GM23248 (cell line): ENCODE data around the gene HOXA13. TPM values are rescaled to one million over a fixed set of nuclear protein-coding genes. Genes with fewer than 3 reads are reported as not detected.

ENCODE experiments used
- DNase-seq: peaks from one replicate; pipeline ENCODE4 v3.0.0-alpha.2; 2015
- H2AFZ ChIP-seq: fragments of 200-600 bp; sonication (generic); 2 replicates; pipeline ENCODE4 v1.6.1; 2016; ENCODE audit warnings: antibody characterized with exemption
- H3F3A ChIP-seq: fragments of 200-600 bp; sonication (generic); 2 replicates; pipeline ENCODE4 v1.6.1; 2016; ENCODE audit warnings: mild to moderate bottlenecking, antibody characterized with exemption, mixed run types; ENCODE audit not compliant: insufficient read depth
- H3K27ac ChIP-seq: fragments of 200-600 bp; sonication (generic); 2 replicates; pipeline ENCODE4 v1.5.1; 2016; ENCODE audit warnings: mild to moderate bottlenecking
- H3K27me3 ChIP-seq: fragments of 200-600 bp; sonication (generic); replicated peaks from 2 replicates; pipeline ENCODE4 v1.6.1; 2016; ENCODE audit warnings: mild to moderate bottlenecking; ENCODE audit not compliant: insufficient read depth
- H3K36me3 ChIP-seq: fragments of 200-600 bp; sonication (generic); 2 replicates; pipeline ENCODE4 v1.6.1; 2016; ENCODE audit warnings: low read depth, mild to moderate bottlenecking
- H3K4me1 ChIP-seq: fragments of 200-600 bp; sonication (generic); 2 replicates; pipeline ENCODE4 v1.6.1; 2016; ENCODE audit warnings: mild to moderate bottlenecking; ENCODE audit not compliant: insufficient read depth
- H3K4me2 ChIP-seq: fragments of 200-600 bp; sonication (generic); one replicate; pipeline ENCODE4 v1.6.1; 2016; ENCODE audit warnings: mild to moderate bottlenecking; ENCODE audit not compliant: unreplicated experiment
- H3K4me3 ChIP-seq: fragments of 200-600 bp; sonication (generic); 2 replicates; pipeline ENCODE4 v1.5.1; 2016; ENCODE audit warnings: mild to moderate bottlenecking
- H3K79me2 ChIP-seq: fragments of 200-600 bp; sonication (generic); 2 replicates; pipeline ENCODE4 v1.6.1; 2016; ENCODE audit warnings: mild to moderate bottlenecking; ENCODE audit not compliant: insufficient read depth
- H3K9ac ChIP-seq: fragments of 200-600 bp; sonication (generic); 2 replicates; pipeline ENCODE4 v1.6.1; 2016; ENCODE audit warnings: mild to moderate bottlenecking
- H3K9me2 ChIP-seq: fragments of 200-600 bp; sonication (generic); 2 replicates; pipeline ENCODE4 v1.6.1; 2016; ENCODE audit warnings: mixed run types, mild to moderate bottlenecking, moderate library complexity; ENCODE audit not compliant: insufficient read depth
- H3K9me3 ChIP-seq: fragments of 200-600 bp; sonication (generic); one replicate; pipeline ENCODE4 v1.6.1; 2017; ENCODE audit warnings: low read depth
- H4K20me1 ChIP-seq: fragments of 200-600 bp; sonication (generic); 2 replicates; pipeline ENCODE4 v1.6.0; 2016; ENCODE audit not compliant: insufficient read depth
- EZH2 ChIP-seq: fragments of 200-600 bp; sonication (generic); IDR thresholded peaks from 2 replicates; pipeline ENCODE4 v1.6.1; 2018; ENCODE audit warnings: antibody characterized with exemption, mild to moderate bottlenecking; ENCODE audit not compliant: insufficient read depth, poor library complexity, severe bottlenecking
- EZH2phosphoT487 ChIP-seq: fragments of 200-600 bp; sonication (generic); IDR thresholded peaks from 2 replicates; pipeline ENCODE4 v1.6.1; 2018; ENCODE audit warnings: antibody characterized with exemption, moderate library complexity, mild to moderate bottlenecking, low read depth; ENCODE audit not compliant: insufficient read depth
- WGBS, 2 experiments: methylation state at CpG; one replicate each; pipeline ENCODE4 v1.1.6; 2015 to 2017; ENCODE audit warnings: low lambda C conversion rate in 2 of 2, low coverage in 1 of 2; ENCODE audit errors: missing lambda C conversion rate in 2 of 2; 5-methylcytosine and 5-hydroxymethylcytosine counted together
- in situ Hi-C: fragments of 300-500 bp; cut with MboI; formaldehyde crosslinking; loops from 2 replicates; pipeline ENCODE4 v1.15.0; 2020
- polyA plus RNA-seq: library from polyadenylated mRNA; unstranded; fragments of >200 nt; fragmentation: Nextera tagmentation; extraction: Ambion mirVana; gene quantifications from 2 replicates; pipeline ENCODE4 v1.2.1, GENCODE V29; 2016
- total RNA-seq: library from RNA; depleted of rRNA; stranded (reverse); fragments of >200 nt; shearing (Covaris generic); gene quantifications from 2 replicates; pipeline ENCODE4 v1.2.3, GENCODE V29; 2014

Gene HOXA13
- total and polyA plus RNA-seq, 2 experiments from 2014 or later = 0.15 to 0.43 TPM

DNA sequence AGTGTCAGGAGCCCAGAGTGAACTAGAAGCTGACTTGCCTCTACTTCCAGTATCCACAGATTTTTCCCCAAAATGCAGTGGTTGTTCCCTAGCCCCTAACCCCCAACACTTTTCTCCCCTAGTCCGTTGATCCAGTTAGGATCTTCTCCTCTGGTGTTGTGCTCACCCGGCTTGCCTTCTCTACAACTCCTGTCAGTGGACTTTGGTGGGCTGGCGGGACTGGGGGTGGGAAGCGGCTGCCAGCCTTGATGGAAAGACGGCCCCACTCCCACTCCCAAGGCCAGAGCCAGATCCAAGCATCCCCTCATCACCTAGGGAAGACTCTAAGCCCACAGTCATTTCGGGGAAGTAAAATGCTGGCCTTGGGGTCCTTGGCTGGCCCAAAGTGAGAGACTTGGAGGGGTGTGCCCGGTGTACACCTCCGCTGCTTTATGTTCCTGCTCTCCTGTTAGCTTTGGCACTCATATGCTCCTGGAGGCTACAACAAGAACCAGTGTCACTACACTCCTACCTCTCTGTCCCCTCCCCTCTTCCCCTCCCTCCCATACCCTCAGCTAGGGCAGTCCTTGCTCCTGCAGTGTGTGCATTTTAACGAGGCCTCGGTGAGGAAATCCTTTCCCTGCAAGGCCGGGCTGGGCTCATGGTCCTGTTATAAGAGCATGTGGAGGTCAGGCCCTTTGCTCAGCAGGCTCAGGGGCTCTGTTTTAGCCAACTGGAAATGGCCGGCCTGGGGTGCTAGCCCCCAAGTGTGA is 24.8 kb downstream of the HOXA13 start:
- H3K4me2 ChIP-seq = peak overlapping the region; percentile 100
- in situ Hi-C loops = loop anchor here (10.0 kb wide), 1 partner anchor 1320 kb away; no protein-coding TSS in a partner anchor
- H3K36me3 ChIP-seq = peaks cover 4% of the 10 kb centered on the region; the same call in 1 of the 2 replicates

DNA sequence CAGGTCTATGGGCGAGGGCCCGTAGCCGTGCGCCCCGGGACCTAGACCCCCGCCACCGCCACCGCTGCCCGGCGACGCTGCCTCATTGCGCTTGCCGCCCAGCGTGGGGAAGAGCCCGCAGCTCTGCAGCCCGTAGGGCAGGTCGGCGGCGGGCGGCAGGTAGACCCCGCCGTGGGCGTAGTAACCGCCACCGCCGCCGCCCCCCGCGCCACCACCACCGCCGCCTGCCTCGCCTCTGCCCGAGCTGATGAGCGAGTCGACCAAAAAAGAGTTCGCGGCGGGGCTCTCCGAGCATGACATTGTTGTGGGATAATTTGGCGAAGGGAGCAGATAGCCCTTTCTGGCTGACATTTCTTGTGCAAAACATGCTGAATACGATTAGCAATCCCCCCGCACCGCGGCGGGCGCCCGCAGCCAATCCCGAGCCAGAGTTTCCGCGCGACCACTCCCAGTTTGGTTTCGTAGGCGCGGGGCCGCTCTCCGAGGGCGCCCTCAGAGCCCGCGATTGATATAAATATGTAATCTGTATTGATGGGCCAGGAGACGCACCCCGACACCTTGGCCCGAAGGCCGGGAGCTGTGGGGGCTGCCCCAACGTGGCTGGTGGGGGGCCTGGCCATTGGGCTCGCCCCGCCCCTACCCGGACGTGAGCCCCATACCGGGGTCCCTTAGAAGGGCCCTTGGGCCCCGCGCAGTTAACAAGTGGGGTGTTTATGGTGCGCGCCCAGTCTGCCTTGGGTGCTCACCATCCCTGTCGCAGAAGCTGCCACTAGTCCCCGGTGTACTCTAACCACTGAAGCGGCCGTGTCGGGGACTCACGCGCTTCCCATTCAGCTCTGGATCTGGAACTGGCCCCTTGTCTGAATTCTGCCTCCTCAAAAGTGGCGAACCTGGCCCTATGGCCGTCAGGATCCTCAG is 25.7 kb downstream of the HOXA13 start, which contains the start of gene HOXA10:
HOXA10 (minus strand) TSS at position 365 of the 918 bp plus-strand sequence; CDS start at position 351, 14 bp downstream.
- TF ChIP-seq EZH2 (no peak), EZH2phosphoT487 (no peak)
- H3K9me2 ChIP-seq = no peaks in the 10 kb centered on the region
- H3F3A ChIP-seq = no peaks in the 10 kb centered on the region
- in situ Hi-C loops = loop anchor here (10.0 kb wide), 1 partner anchor 1319 kb away; no protein-coding TSS in a partner anchor
- peak within 1 kb of the TSS; percentile 83 for H3K4me3 ChIP-seq
- H3K4me2 ChIP-seq = peak within 1 kb of the TSS; percentile 100
- H4K20me1 ChIP-seq = no peaks in the 10 kb centered on the region
- peaks cover 100% of the 10 kb centered on the region for H3K79me2 ChIP-seq
- H2AFZ ChIP-seq = peak within 1 kb of the TSS; percentile 50
- no peaks in the 10 kb centered on the region for H3K27me3 ChIP-seq
- DNase-seq = peak; percentile 73
- H3K27ac ChIP-seq = peak within 1 kb of the TSS; percentile 99
- peak within 1 kb of the TSS; percentile 98 for H3K9ac ChIP-seq
- H3K9me3 ChIP-seq = no peaks in the 10 kb centered on the region
- WGBS, 2 experiments = 1 to 2% methylated on average over 67 to 74 of the region's 82 CpGs
- peaks cover 4% of the 10 kb centered on the region; the same call in 1 of the 2 replicates for H3K36me3 ChIP-seq
- H3K4me1 ChIP-seq = peaks cover 31% of the 10 kb centered on the region

More for the DNA sequence above, 24.8 kb downstream of the HOXA13 start:
- H3K4me3 ChIP-seq = peak overlapping the region; percentile 83
- DNase-seq = peak; percentile 74
- WGBS, 2 experiments = 8 to 11% methylated on average over 12 of the region's 12 CpGs
- peak overlapping the region; percentile 65 for H2AFZ ChIP-seq
- no peaks in the 10 kb centered on the region for H3K27me3 ChIP-seq
- H3K79me2 ChIP-seq = peaks cover 96% of the 10 kb centered on the region
- H4K20me1 ChIP-seq = no peaks in the 10 kb centered on the region
- no peak for TF ChIP-seq EZH2
- TF ChIP-seq EZH2phosphoT487 = no peak
- peak overlapping the region; percentile 99 for H3K27ac ChIP-seq
- no peaks in the 10 kb centered on the region for H3F3A ChIP-seq
- H3K9me2 ChIP-seq = no peaks in the 10 kb centered on the region
- peak overlapping the region; percentile 98 for H3K9ac ChIP-seq
- no peaks in the 10 kb centered on the region for H3K9me3 ChIP-seq
- peaks cover 31% of the 10 kb centered on the region for H3K4me1 ChIP-seq

DNA sequence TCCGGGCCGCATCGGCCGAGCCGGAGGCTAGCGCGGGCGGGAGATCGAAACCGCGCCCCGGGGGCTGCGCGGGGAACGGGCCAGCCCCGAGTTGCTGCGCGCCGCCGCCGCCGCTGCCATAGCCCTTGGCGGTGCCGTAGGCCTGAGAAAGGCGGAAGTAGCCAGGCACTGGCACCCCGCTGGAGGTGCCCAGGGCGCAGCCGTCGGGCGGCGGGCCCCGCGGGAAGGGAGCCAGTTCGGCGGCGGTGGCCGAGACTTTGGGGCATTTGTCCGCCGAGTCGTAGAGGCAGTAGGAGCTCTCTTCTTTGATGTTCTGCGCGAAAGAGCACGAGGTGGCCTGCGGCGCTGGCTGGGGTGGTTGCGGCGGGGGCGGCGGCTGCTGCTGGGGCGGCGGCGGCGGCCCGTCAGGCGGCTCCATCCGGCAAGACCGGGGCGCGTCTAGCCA is 26.4 kb downstream of the HOXA13 start:
- no peaks in the 10 kb centered on the region for H3F3A ChIP-seq
- H3K27me3 ChIP-seq = no peaks in the 10 kb centered on the region
- no peaks in the 10 kb centered on the region for H3K9me3 ChIP-seq
- peaks cover 4% of the 10 kb centered on the region; the same call in 1 of the 2 replicates for H3K36me3 ChIP-seq
- in situ Hi-C loops = loop anchor here (10.0 kb wide), 1 partner anchor 1319 kb away; no protein-coding TSS in a partner anchor
- peak overlapping the region; percentile 99 for H3K27ac ChIP-seq
- TF ChIP-seq EZH2phosphoT487 (no peak), EZH2 (no peak)
- DNase-seq = peak; percentile 74
- 1% methylated on average over 30 to 37 of the region's 59 CpGs for WGBS, 2 experiments
- peaks cover 100% of the 10 kb centered on the region for H3K79me2 ChIP-seq
- 0 out of 2 replicates have a peak overlapping the region, but pooled peaks have one; percentile 1 for H2AFZ ChIP-seq
- no peaks in the 10 kb centered on the region for H3K9me2 ChIP-seq
- peak overlapping the region; percentile 100 for H3K4me2 ChIP-seq
- H4K20me1 ChIP-seq = no peaks in the 10 kb centered on the region
- H3K4me3 ChIP-seq = peak overlapping the region; percentile 83
- H3K4me1 ChIP-seq = peaks cover 31% of the 10 kb centered on the region
- H3K9ac ChIP-seq = peak overlapping the region; percentile 98
